IPS-18a (cell line): ENCODE measurements around the gene CCDC33.

Experiments
- H3K27ac ChIP-seq: one replicate; pipeline ENCODE4 v1.5.1; 2013; ENCODE audit warnings: low read length
- H3K27me3 ChIP-seq: one replicate; pipeline ENCODE4 v1.6.1; 2013; ENCODE audit warnings: mild to moderate bottlenecking, low read length; ENCODE audit not compliant: control insufficient read depth, insufficient read depth
- H3K36me3 ChIP-seq: one replicate; pipeline ENCODE4 v1.6.1; 2013; ENCODE audit warnings: low read depth, low read length; ENCODE audit not compliant: control insufficient read depth
- H3K4me1 ChIP-seq: one replicate; pipeline ENCODE4 v1.6.1; 2013; ENCODE audit warnings: low read depth, low read length; ENCODE audit not compliant: control insufficient read depth
- H3K4me3 ChIP-seq: one replicate; pipeline ENCODE4 v1.5.1; 2013; ENCODE audit warnings: low read length
- H3K9ac ChIP-seq: one replicate; pipeline ENCODE4 v1.6.1; 2013; ENCODE audit warnings: mild to moderate bottlenecking, low read length, moderate library complexity
- H3K9me3 ChIP-seq: one replicate; pipeline ENCODE4 v1.6.1; 2013; ENCODE audit warnings: low read depth, low read length; ENCODE audit not compliant: control insufficient read depth

CCDC33 gene

GRCh38 chr15:74235962-74236361 lies at the start of gene CCDC33:
Gene CCDC33 (plus strand): TSS chr15:74236326. CDS start chr15:74236720, 394 bp downstream.
- H3K4me3 ChIP-seq: no peak within 1 kb of the TSS
- H3K9me3 ChIP-seq: no peaks in the 10 kb centered on the region
- H3K4me1 ChIP-seq: peaks cover 14% of the 10 kb centered on the region
- H3K9ac ChIP-seq: no peak within 1 kb of the TSS
- H3K27me3 ChIP-seq: peaks cover 12% of the 10 kb centered on the region
- H3K27ac ChIP-seq: no peak within 1 kb of the TSS
- H3K36me3 ChIP-seq: no peaks in the 10 kb centered on the region

- no peaks in the 10 kb centered on the region for H3K4me1 ChIP-seq
- no peaks in the 10 kb centered on the region for H3K27me3 ChIP-seq
- no peaks in the 10 kb centered on the region for H3K9me3 ChIP-seq
- H3K36me3 ChIP-seq: no peaks in the 10 kb centered on the region
- no peak overlapping the region for H3K4me3 ChIP-seq
- no peak overlapping the region for H3K9ac ChIP-seq
- no peak overlapping the region for H3K27ac ChIP-seq
These were observed 47.9 kb upstream of the CCDC33 start for GRCh38 chr15:74188216-74188615.

GRCh38 chr15:74191798-74192197 lies 44.3 kb upstream of the CCDC33 start:
- Histone ChIP-seq H3K27me3 (no peaks in the 10 kb centered on the region), H3K4me1 (no peaks in the 10 kb centered on the region), H3K27ac (no peak overlapping the region), H3K36me3 (no peaks in the 10 kb centered on the region), H3K4me3 (no peak overlapping the region), H3K9me3 (no peaks in the 10 kb centered on the region), H3K9ac (no peak overlapping the region)

GRCh38 chr15:74192751-74193150 lies 43.4 kb upstream of the CCDC33 start:
- H3K9me3 ChIP-seq: no peaks in the 10 kb centered on the region
- no peak overlapping the region for H3K4me3 ChIP-seq
- no peak overlapping the region for H3K27ac ChIP-seq
- no peaks in the 10 kb centered on the region for H3K27me3 ChIP-seq
- no peak overlapping the region for H3K9ac ChIP-seq
- no peaks in the 10 kb centered on the region for H3K4me1 ChIP-seq
- H3K36me3 ChIP-seq: no peaks in the 10 kb centered on the region

GRCh38 chr15:74193299-74193718 lies 42.8 kb upstream of the CCDC33 start:
- no peak overlapping the region for H3K27ac ChIP-seq
- no peak overlapping the region for H3K4me3 ChIP-seq
- H3K9ac ChIP-seq: no peak overlapping the region
- no peaks in the 10 kb centered on the region for H3K4me1 ChIP-seq
- no peaks in the 10 kb centered on the region for H3K36me3 ChIP-seq
- no peaks in the 10 kb centered on the region for H3K27me3 ChIP-seq
- no peaks in the 10 kb centered on the region for H3K9me3 ChIP-seq

GRCh38 chr15:74193905-74194304 lies 42.2 kb upstream of the CCDC33 start:
- Histone ChIP-seq H3K27me3 (no peaks in the 10 kb centered on the region), H3K27ac (no peak overlapping the region), H3K9ac (no peak overlapping the region), H3K4me1 (no peaks in the 10 kb centered on the region), H3K4me3 (no peak overlapping the region), H3K9me3 (no peaks in the 10 kb centered on the region), H3K36me3 (no peaks in the 10 kb centered on the region)

GRCh38 chr15:74194572-74195559 lies 41.3 kb upstream of the CCDC33 start:
- no peaks in the 10 kb centered on the region for H3K27me3 ChIP-seq
- H3K4me3 ChIP-seq: no peak overlapping the region
- no peak overlapping the region for H3K9ac ChIP-seq
- H3K4me1 ChIP-seq: no peaks in the 10 kb centered on the region
- H3K27ac ChIP-seq: no peak overlapping the region
- no peaks in the 10 kb centered on the region for H3K36me3 ChIP-seq
- H3K9me3 ChIP-seq: no peaks in the 10 kb centered on the region

GRCh38 chr15:74196175-74196574 lies 40.0 kb upstream of the CCDC33 start:
- peaks cover 10% of the 10 kb centered on the region for H3K4me1 ChIP-seq
- H3K27ac ChIP-seq: no peak overlapping the region
- H3K27me3 ChIP-seq: no peaks in the 10 kb centered on the region

GRCh38 chr15:74197176-74197965 lies 38.8 kb upstream of the CCDC33 start:
- Histone ChIP-seq H3K9me3 (no peaks in the 10 kb centered on the region), H3K4me3 (no peak overlapping the region), H3K4me1 (peaks cover 22% of the 10 kb centered on the region), H3K36me3 (no peaks in the 10 kb centered on the region), H3K27me3 (no peaks in the 10 kb centered on the region), H3K27ac (no peak overlapping the region), H3K9ac (no peak overlapping the region)

More at GRCh38 chr15:74196175-74196574, 40.0 kb upstream of the CCDC33 start:
- no peak overlapping the region for H3K9ac ChIP-seq
- no peaks in the 10 kb centered on the region for H3K36me3 ChIP-seq
- no peak overlapping the region for H3K4me3 ChIP-seq
- no peaks in the 10 kb centered on the region for H3K9me3 ChIP-seq

- Histone ChIP-seq H3K27ac (no peak overlapping the region), H3K4me3 (no peak overlapping the region), H3K9me3 (no peaks in the 10 kb centered on the region), H3K36me3 (no peaks in the 10 kb centered on the region), H3K4me1 (peaks cover 36% of the 10 kb centered on the region), H3K27me3 (no peaks in the 10 kb centered on the region), H3K9ac (no peak overlapping the region)
These were observed 36.9 kb upstream of the CCDC33 start for GRCh38 chr15:74199297-74199652.

- H3K4me3 ChIP-seq: no peak overlapping the region
- no peaks in the 10 kb centered on the region for H3K27me3 ChIP-seq
- no peaks in the 10 kb centered on the region for H3K36me3 ChIP-seq
- H3K27ac ChIP-seq: no peak overlapping the region
- peaks cover 38% of the 10 kb centered on the region for H3K4me1 ChIP-seq
- H3K9ac ChIP-seq: no peak overlapping the region
- no peaks in the 10 kb centered on the region for H3K9me3 ChIP-seq
These were observed 35.7 kb upstream of the CCDC33 start for GRCh38 chr15:74200412-74200815.
